Testis (tissue), 2 donors: ENCODE results near the gene ZFYVE21.

Experiments used
- CTCF ChIP-seq, 3 experiments: fragments of 450-650 bp in 2 of 3; fragments of 200-600 bp in 1 of 3; sonication (generic) in 1 of 3; IDR thresholded peaks; one replicate each; pipeline ENCODE4 v1.5.1; 2016 to 2019; ENCODE audit warnings: antibody characterized with exemption in 3 of 3, mild to moderate bottlenecking in 2 of 3, moderate library complexity in 1 of 3
- POLR2A ChIP-seq: fragments of 450-650 bp; IDR thresholded peaks from one replicate; pipeline ENCODE4 v1.6.1; 2017; ENCODE audit warnings: antibody characterized with exemption, mild to moderate bottlenecking, moderate library complexity

- no peak for TF ChIP-seq CTCF (IDR thresholded peaks at IDR 0.05)
- TF ChIP-seq POLR2A = no peak
These were observed 12.5 kb downstream of the ZFYVE21 start for GRCh38 chr14:103728141-103728540.
